HepG2 (cell line): ENCODE measurements around the gene DQX1. TPM values are rescaled to one million over a fixed set of nuclear protein-coding genes. Genes with fewer than 3 reads are reported as not detected.
A peak's percentile ranks its signal among the peaks of the same experiment; 100 is the strongest.

Experiments
- ARNT2 ChIP-seq: sonication (generic); formaldehyde crosslinking; IDR thresholded peaks from 2 replicates; pipeline ENCODE4 v1.8.0; 2022; ENCODE audit warnings: mild to moderate bottlenecking, low read depth, missing genetic modification reagents, moderate library complexity
- EEA1 ChIP-seq: sonication (generic); formaldehyde crosslinking; IDR thresholded peaks from 2 replicates; pipeline ENCODE4 v1.5.1; 2020; ENCODE audit warnings: mild to moderate bottlenecking, missing genetic modification reagents, borderline replicate concordance
- FOXO1 ChIP-seq: sonication (generic); formaldehyde crosslinking; IDR thresholded peaks from 2 replicates; pipeline ENCODE4 v1.4.0; 2020; ENCODE audit warnings: missing genetic modification reagents
- HDAC2 ChIP-seq: sonication (generic); formaldehyde crosslinking; IDR thresholded peaks from 2 replicates; pipeline ENCODE4 v1.4.0; 2020; ENCODE audit warnings: missing genetic modification reagents
- KAT7 ChIP-seq: IDR thresholded peaks from 2 replicates; pipeline ENCODE4 v1.6.1; 2018; ENCODE audit warnings: borderline replicate concordance, missing compliant biosample characterization
- KDM2A ChIP-seq: sonication (generic); formaldehyde crosslinking; IDR thresholded peaks from 2 replicates; pipeline ENCODE4 v1.4.0; 2020; ENCODE audit warnings: low read depth, missing genetic modification reagents, borderline replicate concordance
- MTA3 ChIP-seq: sonication (generic); formaldehyde crosslinking; IDR thresholded peaks from 2 replicates; pipeline ENCODE4 v1.4.0; 2020; ENCODE audit warnings: missing genetic modification reagents
- MXI1 ChIP-seq: IDR thresholded peaks from 3 replicates; pipeline ENCODE4 v1.6.1; 2012; ENCODE audit warnings: low read depth, low read length, inconsistent platforms, borderline replicate concordance
- NR2C2 ChIP-seq: sonication (generic); formaldehyde crosslinking; IDR thresholded peaks from 2 replicates; pipeline ENCODE4 v1.4.0; 2020; ENCODE audit warnings: missing genetic modification reagents, mild to moderate bottlenecking, moderate library complexity, borderline replicate concordance
- SP2 ChIP-seq: sonication (generic); formaldehyde crosslinking; IDR thresholded peaks from 2 replicates; pipeline ENCODE4 v1.5.1; 2020; ENCODE audit warnings: mild to moderate bottlenecking, missing genetic modification reagents
- TFDP2 ChIP-seq: sonication (generic); formaldehyde crosslinking; IDR thresholded peaks from 2 replicates; pipeline ENCODE4 v1.4.0; 2020; ENCODE audit warnings: missing genetic modification reagents
- THAP11 ChIP-seq: IDR thresholded peaks from 2 replicates; pipeline ENCODE4 v1.6.1; 2016; ENCODE audit warnings: missing biosample characterization, missing genetic modification reagents
- ZBED4 ChIP-seq: sonication (generic); formaldehyde crosslinking; IDR thresholded peaks from 2 replicates; pipeline ENCODE4 v1.4.0; 2020; ENCODE audit warnings: missing genetic modification reagents, borderline replicate concordance
- ZMAT3 ChIP-seq: sonication (generic); formaldehyde crosslinking; conservative IDR thresholded peaks from 2 replicates; pipeline ENCODE4 v1.7.0; 2021; ENCODE audit warnings: missing genetic modification reagents
- ZNF138 ChIP-seq: sonication (generic); formaldehyde crosslinking; IDR thresholded peaks from 2 replicates; pipeline ENCODE4 v1.5.0; 2020; ENCODE audit warnings: mild to moderate bottlenecking, low read depth, missing genetic modification reagents
- ZNF839 ChIP-seq: sonication (generic); formaldehyde crosslinking; IDR thresholded peaks from 2 replicates; pipeline ENCODE4 v1.4.0; 2020; ENCODE audit warnings: missing genetic modification reagents, mild to moderate bottlenecking, borderline replicate concordance
- polyA plus RNA-seq, 8 experiments: library from polyadenylated mRNA; depleted of rRNA in 3 of 8; stranded (reverse) in 7 of 8; unstranded in 1 of 8; fragments of >200 nt; fragmentation: Illumina TruSeq in 4 of 8; extraction: Trizol in 4 of 8; gene quantifications; 2 replicates each; pipeline versions ENCODE4 v1.2.1 to v1.2.3, GENCODE V29; 2011 to 2016; ENCODE audit warnings: low read depth in 4 of 8, missing spikeins in 1 of 8, mixed read lengths in 1 of 8; ENCODE audit not compliant: insufficient read depth in 1 of 8
- total RNA-seq, 5 experiments: library from RNA; depleted of rRNA; stranded (reverse); fragments of >200 nt; fragmentation: Illumina TruSeq; extraction: Trizol; gene quantifications; 2 replicates each; pipeline ENCODE4 v1.2.3, GENCODE V29; 2016; ENCODE audit warnings: low read depth in 1 of 5
- TF ChIP-seq, protein P1 (sequence below): sonication (generic); formaldehyde crosslinking; IDR thresholded peaks from 2 replicates; pipeline ENCODE4 v1.5.0; 2020; ENCODE audit warnings: missing genetic modification reagents
- TF ChIP-seq, protein P2 (sequence below): sonication (generic); formaldehyde crosslinking; IDR thresholded peaks from 2 replicates; pipeline ENCODE4 v1.8.1; 2023; ENCODE audit warnings: mild to moderate bottlenecking, missing genetic modification reagents, borderline replicate concordance
- TF ChIP-seq, protein P3 (sequence below): sonication (generic); formaldehyde crosslinking; IDR thresholded peaks from 2 replicates; pipeline ENCODE4 v1.5.0; 2020; ENCODE audit warnings: missing genetic modification reagents

The DQX1 gene
- total and polyA plus RNA-seq, 2 of the 13 experiments (the other 11 are each of a cell fraction or from before 2014, with no cell fraction given): 27.6 to 89.8 TPM

DNA sequence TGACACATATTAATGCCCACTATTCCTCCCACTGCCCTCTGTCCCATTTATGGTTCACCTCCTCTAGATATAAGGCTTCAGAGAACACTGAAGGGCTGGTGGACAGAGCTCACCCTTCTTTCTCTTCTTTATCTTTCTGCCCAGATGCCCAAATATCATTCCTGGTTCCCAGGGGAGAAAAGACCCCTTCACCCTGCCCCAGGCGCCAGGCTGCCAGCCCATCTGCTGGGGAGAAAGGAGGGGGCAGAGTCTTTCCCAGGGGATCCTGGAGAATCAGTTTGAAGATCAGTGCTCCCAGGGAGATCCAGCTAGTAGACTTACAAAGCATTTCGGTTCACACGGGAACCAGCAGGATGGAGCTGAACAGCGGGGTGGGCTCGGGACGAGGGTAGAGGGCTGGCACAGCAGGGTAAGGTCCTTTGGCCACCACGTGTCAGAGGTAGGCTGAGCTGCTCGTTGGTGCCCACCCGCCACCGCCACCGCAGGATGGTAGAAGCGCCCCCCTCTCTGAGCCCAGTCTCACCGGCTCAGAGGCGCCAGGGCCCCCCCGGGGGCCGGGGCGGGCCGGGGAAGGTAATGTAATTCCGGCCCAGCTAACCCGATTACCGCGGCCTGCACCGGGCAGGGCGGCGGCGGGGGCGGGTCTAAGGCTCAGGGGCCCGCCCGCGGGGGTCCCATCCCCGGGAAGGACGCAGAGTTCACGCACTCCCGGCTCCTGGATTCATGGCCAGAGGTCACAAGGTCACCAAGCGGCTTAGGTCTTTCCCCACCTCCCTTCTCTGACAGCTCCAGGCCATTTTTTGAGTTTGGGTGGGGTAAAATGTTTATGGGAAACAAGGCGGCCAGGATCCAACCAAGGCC is 13.1 kb downstream of the DQX1 start (continued):
- TF ChIP-seq, protein P1, sequence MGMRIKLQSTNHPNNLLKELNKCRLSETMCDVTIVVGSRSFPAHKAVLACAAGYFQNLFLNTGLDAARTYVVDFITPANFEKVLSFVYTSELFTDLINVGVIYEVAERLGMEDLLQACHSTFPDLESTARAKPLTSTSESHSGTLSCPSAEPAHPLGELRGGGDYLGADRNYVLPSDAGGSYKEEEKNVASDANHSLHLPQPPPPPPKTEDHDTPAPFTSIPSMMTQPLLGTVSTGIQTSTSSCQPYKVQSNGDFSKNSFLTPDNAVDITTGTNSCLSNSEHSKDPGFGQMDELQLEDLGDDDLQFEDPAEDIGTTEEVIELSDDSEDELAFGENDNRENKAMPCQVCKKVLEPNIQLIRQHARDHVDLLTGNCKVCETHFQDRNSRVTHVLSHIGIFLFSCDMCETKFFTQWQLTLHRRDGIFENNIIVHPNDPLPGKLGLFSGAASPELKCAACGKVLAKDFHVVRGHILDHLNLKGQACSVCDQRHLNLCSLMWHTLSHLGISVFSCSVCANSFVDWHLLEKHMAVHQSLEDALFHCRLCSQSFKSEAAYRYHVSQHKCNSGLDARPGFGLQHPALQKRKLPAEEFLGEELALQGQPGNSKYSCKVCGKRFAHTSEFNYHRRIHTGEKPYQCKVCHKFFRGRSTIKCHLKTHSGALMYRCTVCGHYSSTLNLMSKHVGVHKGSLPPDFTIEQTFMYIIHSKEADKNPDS: no peak
- TF ChIP-seq NR2C2 (CRISPR knock-in tag) (peak; percentile 81), KAT7 (no peak), HDAC2 (CRISPR knock-in tag) (peak; percentile 25; the same call in 1 of the 2 replicates), TFDP2 (CRISPR knock-in tag) (no peak), FOXO1 (CRISPR knock-in tag) (0 out of 2 replicates have a peak, but pooled peaks have one; percentile 13), ZNF839 (CRISPR knock-in tag) (0 out of 2 replicates have a peak, but pooled peaks have one; percentile 36), ARNT2 (CRISPR knock-in tag) (no peak), KDM2A (CRISPR knock-in tag) (peak; percentile 75; the same call in 1 of the 2 replicates), ZMAT3 (0 out of 2 replicates have a peak, but pooled peaks have one; percentile 67), ZBED4 (CRISPR knock-in tag) (peak; percentile 65; the same call in 1 of the 2 replicates), MXI1 (no peak), THAP11 (CRISPR knock-in tag) (peak; percentile 57), SP2 (CRISPR knock-in tag) (0 out of 2 replicates have a peak, but pooled peaks have one; percentile 20), ZNF138 (no peak), EEA1 (CRISPR knock-in tag) (no peak), MTA3 (CRISPR knock-in tag) (no peak)
- TF ChIP-seq, protein P2, sequence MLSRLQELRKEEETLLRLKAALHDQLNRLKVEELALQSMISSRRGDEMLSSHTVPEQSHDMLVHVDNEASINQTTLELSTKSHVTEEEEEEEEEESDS (CRISPR knock-in tag): peak; percentile 60; the same call in 1 of the 2 replicates
- TF ChIP-seq, protein P3, sequence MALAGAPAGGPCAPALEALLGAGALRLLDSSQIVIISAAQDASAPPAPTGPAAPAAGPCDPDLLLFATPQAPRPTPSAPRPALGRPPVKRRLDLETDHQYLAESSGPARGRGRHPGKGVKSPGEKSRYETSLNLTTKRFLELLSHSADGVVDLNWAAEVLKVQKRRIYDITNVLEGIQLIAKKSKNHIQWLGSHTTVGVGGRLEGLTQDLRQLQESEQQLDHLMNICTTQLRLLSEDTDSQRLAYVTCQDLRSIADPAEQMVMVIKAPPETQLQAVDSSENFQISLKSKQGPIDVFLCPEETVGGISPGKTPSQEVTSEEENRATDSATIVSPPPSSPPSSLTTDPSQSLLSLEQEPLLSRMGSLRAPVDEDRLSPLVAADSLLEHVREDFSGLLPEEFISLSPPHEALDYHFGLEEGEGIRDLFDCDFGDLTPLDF (CRISPR knock-in tag): no peak
